T47D (cell line): ENCODE data around the gene CAMSAP3.

Experiments
- DNase-seq, 2 experiments: peaks; one replicate each; pipeline versions ENCODE4 v3.0.0 to v3.0.0-alpha.2; 2011 to 2012; ENCODE audit warnings: low read depth in 1 of 2, low spot score in 1 of 2
- JUND ChIP-seq: IDR thresholded peaks from 2 replicates; pipeline ENCODE4 v1.6.1; 2012; ENCODE audit warnings: low read depth
- in situ Hi-C: cut with HindIII; loops from 2 replicates; pipeline ENCODE4 v1.10.0; 2016; ENCODE audit warnings: low sequenced_read_pairs, low pct_unique_long_range_greater_than_20kb

CAMSAP3 gene, protein sequence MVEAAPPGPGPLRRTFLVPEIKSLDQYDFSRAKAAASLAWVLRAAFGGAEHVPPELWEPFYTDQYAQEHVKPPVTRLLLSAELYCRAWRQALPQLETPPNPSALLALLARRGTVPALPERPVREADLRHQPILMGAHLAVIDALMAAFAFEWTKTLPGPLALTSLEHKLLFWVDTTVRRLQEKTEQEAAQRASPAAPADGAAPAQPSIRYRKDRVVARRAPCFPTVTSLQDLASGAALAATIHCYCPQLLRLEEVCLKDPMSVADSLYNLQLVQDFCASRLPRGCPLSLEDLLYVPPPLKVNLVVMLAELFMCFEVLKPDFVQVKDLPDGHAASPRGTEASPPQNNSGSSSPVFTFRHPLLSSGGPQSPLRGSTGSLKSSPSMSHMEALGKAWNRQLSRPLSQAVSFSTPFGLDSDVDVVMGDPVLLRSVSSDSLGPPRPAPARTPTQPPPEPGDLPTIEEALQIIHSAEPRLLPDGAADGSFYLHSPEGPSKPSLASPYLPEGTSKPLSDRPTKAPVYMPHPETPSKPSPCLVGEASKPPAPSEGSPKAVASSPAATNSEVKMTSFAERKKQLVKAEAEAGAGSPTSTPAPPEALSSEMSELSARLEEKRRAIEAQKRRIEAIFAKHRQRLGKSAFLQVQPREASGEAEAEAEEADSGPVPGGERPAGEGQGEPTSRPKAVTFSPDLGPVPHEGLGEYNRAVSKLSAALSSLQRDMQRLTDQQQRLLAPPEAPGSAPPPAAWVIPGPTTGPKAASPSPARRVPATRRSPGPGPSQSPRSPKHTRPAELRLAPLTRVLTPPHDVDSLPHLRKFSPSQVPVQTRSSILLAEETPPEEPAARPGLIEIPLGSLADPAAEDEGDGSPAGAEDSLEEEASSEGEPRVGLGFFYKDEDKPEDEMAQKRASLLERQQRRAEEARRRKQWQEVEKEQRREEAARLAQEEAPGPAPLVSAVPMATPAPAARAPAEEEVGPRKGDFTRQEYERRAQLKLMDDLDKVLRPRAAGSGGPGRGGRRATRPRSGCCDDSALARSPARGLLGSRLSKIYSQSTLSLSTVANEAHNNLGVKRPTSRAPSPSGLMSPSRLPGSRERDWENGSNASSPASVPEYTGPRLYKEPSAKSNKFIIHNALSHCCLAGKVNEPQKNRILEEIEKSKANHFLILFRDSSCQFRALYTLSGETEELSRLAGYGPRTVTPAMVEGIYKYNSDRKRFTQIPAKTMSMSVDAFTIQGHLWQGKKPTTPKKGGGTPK

DNA sequence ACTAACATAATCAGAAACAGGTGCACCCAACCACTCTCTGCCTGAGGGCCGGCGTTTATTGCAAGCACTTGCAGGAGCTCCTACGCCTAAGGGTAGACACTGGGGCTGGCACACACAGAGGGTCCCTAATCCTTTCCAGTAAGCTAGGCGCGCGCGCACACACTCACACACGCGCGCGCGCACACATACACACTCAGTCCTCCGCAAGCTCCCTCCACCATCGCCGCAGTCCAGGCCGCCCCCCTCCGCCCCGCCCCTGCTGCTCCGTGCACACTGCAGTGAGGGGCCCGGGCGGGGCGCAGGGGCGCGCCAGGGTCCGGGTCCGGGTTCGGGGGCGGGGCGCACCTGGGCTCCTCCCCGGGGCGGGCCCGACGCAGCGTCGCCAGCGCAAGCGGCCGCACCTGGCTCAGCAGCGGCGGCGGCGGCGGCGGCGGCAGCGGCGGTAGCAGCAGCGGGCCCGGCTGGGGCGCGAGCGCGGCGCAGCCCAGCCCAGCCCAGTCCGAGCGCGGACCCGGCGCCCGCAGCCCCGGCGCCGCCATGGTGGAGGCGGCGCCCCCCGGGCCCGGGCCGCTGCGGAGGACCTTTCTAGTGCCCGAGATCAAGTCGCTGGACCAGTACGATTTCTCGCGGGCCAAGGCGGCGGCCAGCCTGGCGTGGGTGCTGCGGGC, at the start of gene CAMSAP3:
Gene CAMSAP3 (plus strand): TSS at position 398 of the 668 bp plus-strand sequence. CDS start 140 bp downstream, at position 538.
- peak; percentile 44 to 75 for DNase-seq
- TF ChIP-seq JUND = no peak
- in situ Hi-C loops = no loop called here

DNA sequence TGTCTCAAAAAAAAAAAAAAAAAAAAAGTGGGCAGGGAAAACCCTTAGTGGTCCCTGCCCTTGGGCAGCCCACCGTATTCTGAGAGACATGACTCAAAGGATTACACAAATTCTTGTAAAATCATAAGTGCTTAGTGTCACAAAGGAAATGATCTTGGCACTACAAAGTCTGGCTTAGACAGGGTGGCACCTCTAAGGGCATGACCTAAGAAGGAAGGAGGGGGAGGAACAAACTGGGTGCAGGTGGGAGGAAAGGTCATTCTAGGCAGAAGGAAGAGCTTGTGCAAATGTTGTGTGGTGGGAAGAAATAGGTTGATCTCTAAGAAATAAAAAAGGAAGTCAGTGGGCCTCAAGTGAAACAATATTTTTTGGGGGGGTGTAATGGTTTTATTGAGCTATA, 49.8 kb upstream of the CAMSAP3 start:
- no peak for TF ChIP-seq JUND
- DNase-seq = no peak
- in situ Hi-C loops = no loop called here

DNA sequence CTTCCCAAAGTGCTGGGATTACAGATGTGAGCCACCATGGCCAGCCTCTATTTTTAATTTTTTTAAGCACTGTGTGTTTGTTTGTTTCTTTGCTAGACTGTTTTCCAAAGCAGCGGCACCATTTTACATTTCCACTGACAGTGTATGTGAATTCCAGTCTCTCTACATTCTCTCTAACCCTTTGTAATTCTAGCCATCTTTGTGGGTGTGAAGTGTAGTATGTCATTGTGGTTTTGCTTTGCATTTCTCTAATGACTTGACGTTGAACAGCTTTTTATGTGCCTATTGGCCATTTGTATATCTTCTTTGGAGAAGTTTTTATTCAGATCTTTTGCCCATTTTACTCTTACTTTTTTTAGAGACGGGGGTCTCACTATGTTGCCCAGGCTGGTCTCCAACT, 48.5 kb upstream of the CAMSAP3 start:
- in situ Hi-C loops = no loop called here
- no peak for DNase-seq
- no peak for TF ChIP-seq JUND

DNA sequence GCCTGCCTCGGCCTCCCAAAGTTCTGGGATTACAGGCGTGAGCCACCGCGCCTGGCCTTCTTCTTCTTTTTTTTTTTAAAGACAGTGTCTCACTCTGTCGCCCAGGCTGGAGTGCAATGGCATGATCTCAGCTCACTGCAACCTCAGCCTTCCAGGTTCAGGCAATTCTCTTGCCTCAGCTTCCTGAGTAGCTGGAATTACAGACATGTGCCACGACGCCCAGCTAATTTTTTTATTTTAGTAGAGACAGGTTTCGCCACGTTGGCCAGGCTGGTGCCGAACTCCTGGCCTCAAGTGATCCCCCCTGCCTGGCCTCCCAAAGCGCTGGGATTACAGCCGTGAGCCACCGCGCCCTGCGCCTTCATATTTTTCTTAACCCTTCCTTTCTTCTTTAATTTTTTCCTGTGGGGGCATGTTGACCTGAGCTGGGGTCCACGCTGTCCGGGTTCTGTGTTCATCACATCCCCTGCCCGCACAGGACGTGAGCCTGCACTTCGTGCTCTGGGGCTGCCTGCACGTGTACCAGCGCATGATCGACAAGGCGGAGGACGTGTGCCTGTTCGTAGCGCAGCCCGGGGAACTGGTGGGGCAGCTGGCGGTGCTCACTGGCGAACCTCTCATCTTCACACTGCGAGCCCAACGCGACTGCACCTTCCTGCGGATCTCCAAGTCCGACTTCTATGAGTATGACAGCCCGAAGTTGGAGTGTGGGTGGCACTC, 46.1 kb upstream of the CAMSAP3 start:
- TF ChIP-seq JUND = no peak
- in situ Hi-C loops = no loop called here
- DNase-seq = no peak

DNA sequence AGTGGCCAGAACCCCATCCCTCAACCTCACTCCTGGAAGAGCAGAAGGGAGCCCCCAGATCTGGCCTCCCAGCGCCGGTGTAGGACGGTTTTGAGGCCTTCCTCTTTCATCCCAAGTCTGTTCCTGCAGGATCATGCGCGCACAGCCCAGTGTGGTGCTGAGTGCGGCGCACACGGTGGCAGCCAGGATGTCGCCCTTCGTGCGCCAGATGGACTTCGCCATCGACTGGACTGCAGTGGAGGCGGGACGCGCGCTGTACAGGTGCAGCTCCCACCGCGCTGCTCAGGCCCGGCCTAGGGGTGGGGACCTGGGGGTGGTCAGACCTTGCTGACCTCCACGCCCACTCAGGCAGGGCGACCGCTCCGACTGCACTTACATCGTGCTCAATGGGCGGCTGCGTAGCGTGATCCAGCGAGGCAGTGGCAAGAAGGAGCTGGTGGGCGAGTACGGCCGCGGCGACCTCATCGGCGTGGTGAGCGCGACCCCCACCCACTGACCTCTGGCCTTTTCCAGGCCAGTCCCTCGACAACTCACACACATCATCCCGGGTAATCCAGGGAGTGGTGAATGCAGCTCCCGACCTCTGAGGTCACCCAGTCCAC, 45.4 kb upstream of the CAMSAP3 start:
- no peak for TF ChIP-seq JUND
- in situ Hi-C loops = no loop called here
- no peak for DNase-seq

DNA sequence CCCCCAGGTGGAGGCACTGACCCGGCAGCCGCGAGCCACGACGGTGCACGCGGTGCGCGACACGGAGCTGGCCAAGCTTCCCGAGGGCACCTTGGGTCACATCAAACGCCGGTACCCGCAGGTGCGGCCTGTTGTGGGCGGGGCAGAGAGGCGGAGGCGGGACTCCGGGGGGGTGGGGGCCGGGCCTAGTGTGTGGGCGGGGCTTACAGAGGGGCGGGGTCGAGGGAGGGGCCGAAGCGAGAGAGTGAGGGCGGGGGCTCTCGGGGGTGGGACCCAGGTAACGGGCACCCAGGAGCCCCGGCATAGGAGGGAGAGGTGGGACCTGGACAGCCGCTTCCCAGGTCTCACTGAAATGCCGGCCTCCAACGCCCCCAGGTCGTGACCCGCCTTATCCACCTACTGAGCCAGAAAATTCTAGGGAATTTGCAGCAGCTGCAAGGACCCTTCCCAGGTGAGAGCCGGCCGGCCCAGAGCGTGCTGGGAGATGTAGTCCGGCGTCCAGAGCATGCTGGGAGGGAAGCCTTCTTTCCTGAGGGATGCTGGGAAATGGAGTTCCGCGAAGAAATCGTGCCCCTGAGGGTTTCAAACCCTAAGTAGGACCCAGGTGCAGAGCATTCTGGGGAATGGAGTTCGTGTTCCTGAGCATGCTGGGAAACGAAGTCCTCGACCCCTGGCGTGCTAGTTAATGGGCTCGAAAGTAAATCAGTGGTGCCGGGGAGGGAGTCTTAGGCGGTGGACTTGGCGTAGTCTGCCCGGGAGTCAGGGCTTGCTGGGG, 44.5 kb upstream of the CAMSAP3 start:
- DNase-seq = peak; percentile 46 to 70
- TF ChIP-seq JUND = no peak
- in situ Hi-C loops = no loop called here

DNA sequence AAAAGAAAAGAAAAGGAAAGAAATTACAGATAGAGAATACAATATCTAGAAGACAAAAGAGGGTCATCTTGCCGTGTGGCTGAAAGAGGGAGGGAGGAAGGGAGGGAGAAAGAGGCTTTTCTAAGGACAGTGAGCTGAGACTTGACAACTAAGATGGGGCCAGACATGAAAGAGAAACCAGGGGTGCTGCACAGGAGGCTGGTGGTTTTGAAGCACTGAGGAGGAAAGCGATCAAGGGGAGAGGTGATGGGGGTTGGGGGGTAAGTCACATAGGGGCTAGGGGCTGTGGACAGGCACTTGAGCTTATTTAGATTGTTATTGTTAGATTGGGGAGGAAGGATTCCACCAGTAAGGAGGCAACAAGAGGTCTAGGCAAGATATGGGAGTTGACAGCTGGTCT, 42.9 kb upstream of the CAMSAP3 start:
- in situ Hi-C loops = no loop called here
- no peak for DNase-seq
- no peak for TF ChIP-seq JUND

DNA sequence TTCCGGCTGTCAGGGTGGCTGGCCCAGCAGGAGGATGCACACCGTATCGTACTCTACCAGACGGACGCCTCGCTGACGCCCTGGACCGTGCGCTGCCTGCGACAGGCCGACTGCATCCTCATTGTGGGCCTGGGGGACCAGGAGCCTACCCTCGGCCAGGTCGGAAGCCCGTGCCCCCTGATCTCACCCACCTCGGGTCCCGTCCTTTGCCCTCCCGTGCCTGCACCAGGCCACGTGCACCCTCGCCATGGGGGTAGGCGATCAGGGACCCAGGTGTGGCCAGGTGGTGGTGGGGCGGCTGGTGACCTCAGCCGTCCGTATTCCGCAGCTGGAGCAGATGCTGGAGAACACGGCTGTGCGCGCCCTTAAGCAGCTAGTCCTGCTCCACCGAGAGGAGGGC, 41.1 kb upstream of the CAMSAP3 start:
- no peak for TF ChIP-seq JUND
- DNase-seq = no peak
- in situ Hi-C loops = no loop called here

DNA sequence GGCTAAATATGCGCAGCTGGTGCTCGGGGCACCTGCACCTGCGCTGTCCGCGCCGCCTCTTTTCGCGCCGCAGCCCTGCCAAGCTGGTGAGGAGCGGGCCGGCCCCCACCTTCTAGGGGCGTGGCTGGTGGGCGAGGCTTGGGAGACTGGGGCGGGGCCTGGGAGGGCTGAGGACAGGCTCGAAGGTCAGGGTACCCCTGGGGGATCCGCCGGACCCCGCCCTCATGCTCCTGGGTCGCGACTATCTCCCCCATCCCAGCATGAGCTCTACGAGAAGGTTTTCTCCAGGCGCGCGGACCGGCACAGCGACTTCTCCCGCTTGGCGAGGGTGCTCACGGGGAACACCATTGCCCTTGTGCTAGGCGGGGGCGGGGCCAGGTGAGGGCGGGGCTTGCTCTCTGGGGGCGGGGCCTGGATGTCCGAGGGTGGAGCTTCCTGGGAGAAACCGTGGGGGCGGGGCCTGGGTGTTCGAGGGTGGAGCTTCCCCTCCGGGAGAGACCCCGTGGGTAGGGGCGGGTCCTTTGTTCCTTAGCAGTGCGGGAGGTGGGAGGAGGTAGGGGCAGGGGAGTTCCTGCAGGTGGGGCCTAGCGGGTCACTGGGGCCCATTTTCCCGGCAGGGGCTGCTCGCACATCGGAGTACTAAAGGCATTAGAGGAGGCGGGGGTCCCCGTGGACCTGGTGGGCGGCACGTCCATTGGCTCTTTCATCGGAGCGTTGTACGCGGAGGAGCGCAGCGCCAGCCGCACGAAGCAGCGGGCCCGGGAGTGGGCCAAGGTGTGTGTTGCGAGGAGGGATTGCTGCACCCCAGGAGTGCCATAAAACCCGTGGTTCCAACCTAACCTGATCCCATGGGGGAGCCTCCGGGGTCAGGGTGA, 40.4 kb upstream of the CAMSAP3 start:
- no peak for TF ChIP-seq JUND
- DNase-seq = peak; percentile 41 to 42
- in situ Hi-C loops = no loop called here
